DMS79 treated with DMSO at 0.1 percent for 48 hours (cell line): ENCODE results near the gene HRH2.
A peak's percentile ranks its signal among the peaks of the same experiment; 100 is the strongest.
"Not testable (repeated sequence)": the region's sequence is repeated elsewhere in the genome, so short reads cannot be mapped to it uniquely, and the experiment has no call there.

Experiments used
- DNase-seq: peaks from one replicate; lab custom pipeline; 2025; lab: John Stamatoyannopoulos, UW

Gene HRH2

GRCh38 chr5:175657593-175658271 lies at the start of gene HRH2:
Gene HRH2 (plus strand): TSS chr5:175658071. CDS start chr5:175683234, 25,163 bp downstream.
- DNase-seq, result peak; percentile 43

GRCh38 chr5:175609526-175609925 lies 48.3 kb upstream of the HRH2 start:
- DNase-seq, result no peak

GRCh38 chr5:175610381-175610780 lies 47.5 kb upstream of the HRH2 start:
- no peak for DNase-seq

GRCh38 chr5:175610898-175611297 lies 47.0 kb upstream of the HRH2 start:
- DNase-seq, result no peak

- no peak for DNase-seq
Observed at GRCh38 chr5:175614223-175614815, 43.6 kb upstream of the HRH2 start.

- no peak for DNase-seq
Observed at GRCh38 chr5:175614861-175615260, 43.0 kb upstream of the HRH2 start.

GRCh38 chr5:175616083-175616482 lies 41.8 kb upstream of the HRH2 start:
- no peak for DNase-seq

- DNase-seq, result not testable (repeated sequence)
Observed at GRCh38 chr5:175616527-175616926, 41.3 kb upstream of the HRH2 start.

GRCh38 chr5:175617447-175617846 lies 40.4 kb upstream of the HRH2 start:
- no peak for DNase-seq

- no peak for DNase-seq
Observed at GRCh38 chr5:175620527-175620926, 37.3 kb upstream of the HRH2 start.

- no peak for DNase-seq
Observed at GRCh38 chr5:175621971-175622370, 35.9 kb upstream of the HRH2 start.

- DNase-seq, result no peak
Observed at GRCh38 chr5:175623088-175623487, 34.8 kb upstream of the HRH2 start.

GRCh38 chr5:175624316-175624715 lies 33.6 kb upstream of the HRH2 start:
- no peak for DNase-seq

GRCh38 chr5:175627005-175627404 lies 30.9 kb upstream of the HRH2 start:
- peak; percentile 15 for DNase-seq

- peak; percentile 43 for DNase-seq
Observed at GRCh38 chr5:175627739-175628138, 30.1 kb upstream of the HRH2 start.

- DNase-seq, result no peak
Observed at GRCh38 chr5:175628668-175629067, 29.2 kb upstream of the HRH2 start.

- no peak for DNase-seq
Observed at GRCh38 chr5:175629261-175629660, 28.6 kb upstream of the HRH2 start.

- DNase-seq, result no peak
Observed at GRCh38 chr5:175629793-175630192, 28.1 kb upstream of the HRH2 start.

- DNase-seq, result no peak
Observed at GRCh38 chr5:175635854-175636584, 21.9 kb upstream of the HRH2 start.

- DNase-seq, result no peak
Observed at GRCh38 chr5:175638305-175638704, 19.6 kb upstream of the HRH2 start.

- DNase-seq, result no peak
Observed at GRCh38 chr5:175640106-175640775, 17.6 kb upstream of the HRH2 start.

GRCh38 chr5:175642998-175643397 lies 14.9 kb upstream of the HRH2 start:
- no peak for DNase-seq

- no peak for DNase-seq
Observed at GRCh38 chr5:175646251-175646650, 11.6 kb upstream of the HRH2 start.
